ENCODE results near the gene AGRP.

Gene AGRP

DNA sequence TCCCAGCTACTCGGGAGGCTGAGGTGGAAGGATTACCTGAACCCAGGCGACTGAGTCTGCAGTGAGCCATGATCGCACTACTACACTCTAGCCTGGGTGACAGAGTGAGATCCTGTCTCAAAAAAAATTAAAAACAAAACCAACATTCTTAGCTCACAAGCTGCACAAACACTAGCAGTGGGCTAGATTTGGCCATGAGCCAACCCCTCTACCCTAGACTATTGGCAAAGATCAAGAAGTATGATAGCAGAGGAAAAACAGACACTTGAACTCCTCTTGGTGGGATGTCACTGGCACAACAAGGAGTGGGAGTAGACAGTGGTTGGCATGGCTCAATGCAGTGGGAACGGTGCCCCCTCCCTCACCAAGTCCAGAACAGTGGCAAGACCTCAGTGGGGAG lies 25.7 kb upstream of the AGRP start:
- Mint-ChIP-seq H3K4me1 (no peaks in the 10 kb centered on the region), H3K36me3 (ENCODE audit: low read depth) (no peaks in the 10 kb centered on the region), H3K4me3 (no peak overlapping the region), H3K27me3 (ENCODE audit: low read depth, poor library complexity) (peaks cover 58% of the 10 kb centered on the region), H3K9me3 (peaks cover 3% of the 10 kb centered on the region), H3K27ac (no peak overlapping the region)
- TF ChIP-seq, protein P1, sequence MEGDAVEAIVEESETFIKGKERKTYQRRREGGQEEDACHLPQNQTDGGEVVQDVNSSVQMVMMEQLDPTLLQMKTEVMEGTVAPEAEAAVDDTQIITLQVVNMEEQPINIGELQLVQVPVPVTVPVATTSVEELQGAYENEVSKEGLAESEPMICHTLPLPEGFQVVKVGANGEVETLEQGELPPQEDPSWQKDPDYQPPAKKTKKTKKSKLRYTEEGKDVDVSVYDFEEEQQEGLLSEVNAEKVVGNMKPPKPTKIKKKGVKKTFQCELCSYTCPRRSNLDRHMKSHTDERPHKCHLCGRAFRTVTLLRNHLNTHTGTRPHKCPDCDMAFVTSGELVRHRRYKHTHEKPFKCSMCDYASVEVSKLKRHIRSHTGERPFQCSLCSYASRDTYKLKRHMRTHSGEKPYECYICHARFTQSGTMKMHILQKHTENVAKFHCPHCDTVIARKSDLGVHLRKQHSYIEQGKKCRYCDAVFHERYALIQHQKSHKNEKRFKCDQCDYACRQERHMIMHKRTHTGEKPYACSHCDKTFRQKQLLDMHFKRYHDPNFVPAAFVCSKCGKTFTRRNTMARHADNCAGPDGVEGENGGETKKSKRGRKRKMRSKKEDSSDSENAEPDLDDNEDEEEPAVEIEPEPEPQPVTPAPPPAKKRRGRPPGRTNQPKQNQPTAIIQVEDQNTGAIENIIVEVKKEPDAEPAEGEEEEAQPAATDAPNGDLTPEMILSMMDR (IDR thresholded peaks at IDR 0.05): no peak
- no peak for DNase-seq

DNA sequence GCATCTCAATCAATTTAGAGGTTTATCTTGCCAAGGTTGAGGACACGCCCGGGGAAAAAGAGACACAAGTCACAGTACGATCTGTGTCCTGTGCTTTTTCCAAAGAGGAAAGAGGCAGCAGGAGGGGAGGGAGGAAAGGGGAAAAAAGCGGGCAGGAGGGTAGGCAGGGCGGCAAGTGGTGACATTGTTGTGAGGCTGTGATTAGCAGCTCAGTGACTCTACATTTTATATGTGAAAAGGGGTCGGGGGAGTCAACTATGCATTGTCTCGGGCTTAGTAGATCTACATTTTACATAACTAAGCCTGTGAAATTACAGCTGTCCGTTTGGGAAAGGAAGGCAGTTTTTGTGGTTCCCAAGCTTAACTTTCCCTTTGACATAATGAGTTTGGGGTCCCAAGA lies 23.1 kb upstream of the AGRP start:
- H3K4me1 Mint-ChIP-seq: no peaks in the 10 kb centered on the region
- H3K27ac Mint-ChIP-seq: no peak overlapping the region
- no peak for DNase-seq
- H3K4me3 Mint-ChIP-seq: no peak overlapping the region
- TF ChIP-seq, protein P1 (IDR thresholded peaks at IDR 0.05): no peak
- H3K36me3 Mint-ChIP-seq (ENCODE audit: low read depth): no peaks in the 10 kb centered on the region
- no peaks in the 10 kb centered on the region for H3K9me3 Mint-ChIP-seq
- H3K27me3 Mint-ChIP-seq (ENCODE audit: low read depth, poor library complexity): peaks cover 57% of the 10 kb centered on the region

DNA sequence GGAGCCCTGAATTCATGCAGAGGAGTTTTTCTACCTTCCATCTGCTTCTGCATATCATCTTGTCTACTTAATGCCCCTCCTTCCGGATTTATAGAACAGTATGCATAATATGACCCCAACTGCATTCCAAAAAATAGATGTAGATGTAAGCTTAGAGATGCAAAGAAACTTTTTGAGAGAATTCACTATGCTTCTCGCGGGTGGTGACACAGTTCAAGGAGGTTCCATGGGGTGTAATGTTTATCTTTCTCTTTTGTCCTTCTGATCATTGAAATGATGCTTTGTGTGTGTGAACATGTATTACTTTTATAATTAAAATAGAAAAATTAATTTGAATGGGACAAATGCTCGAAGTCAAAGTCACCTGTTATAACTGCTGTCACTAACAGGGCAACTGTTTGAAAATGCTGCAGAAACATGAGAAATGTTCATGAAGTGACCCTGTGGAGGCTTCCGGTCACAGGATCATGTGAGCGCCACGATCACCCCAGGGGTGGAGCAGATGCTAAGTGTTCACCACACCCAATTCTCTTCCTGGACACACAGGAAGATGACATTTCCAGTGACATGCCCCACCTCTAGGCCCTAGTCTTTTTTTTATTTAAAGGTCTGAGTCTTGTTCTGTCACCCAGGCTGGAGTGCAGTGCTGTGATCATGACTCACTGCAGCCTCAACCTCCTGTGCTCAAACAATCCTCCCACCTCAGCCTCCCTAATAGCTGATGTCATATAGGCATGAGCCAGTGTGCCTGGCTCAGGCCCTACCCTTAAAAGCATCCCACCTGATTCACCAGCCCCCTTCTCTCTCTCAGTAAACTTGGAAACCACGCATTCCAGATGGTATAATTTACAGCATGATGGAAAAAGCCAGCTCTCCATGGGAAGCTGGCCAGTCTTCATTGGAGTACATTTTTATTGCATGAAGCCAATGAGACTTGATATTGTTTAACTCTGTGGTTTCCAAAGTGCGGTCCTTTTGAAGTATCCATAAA lies 21.0 kb upstream of the AGRP start:
- no peak for DNase-seq
- H3K9me3 Mint-ChIP-seq: no peaks in the 10 kb centered on the region
- peak overlapping the region; percentile 10 for H3K27ac Mint-ChIP-seq
- no peaks in the 10 kb centered on the region for H3K4me1 Mint-ChIP-seq
- TF ChIP-seq, protein P1 (IDR thresholded peaks at IDR 0.05): no peak
- H3K27me3 Mint-ChIP-seq (ENCODE audit: low read depth, poor library complexity): peaks cover 69% of the 10 kb centered on the region
- no peaks in the 10 kb centered on the region for H3K36me3 Mint-ChIP-seq (ENCODE audit: low read depth)
- no peak overlapping the region for H3K4me3 Mint-ChIP-seq

DNA sequence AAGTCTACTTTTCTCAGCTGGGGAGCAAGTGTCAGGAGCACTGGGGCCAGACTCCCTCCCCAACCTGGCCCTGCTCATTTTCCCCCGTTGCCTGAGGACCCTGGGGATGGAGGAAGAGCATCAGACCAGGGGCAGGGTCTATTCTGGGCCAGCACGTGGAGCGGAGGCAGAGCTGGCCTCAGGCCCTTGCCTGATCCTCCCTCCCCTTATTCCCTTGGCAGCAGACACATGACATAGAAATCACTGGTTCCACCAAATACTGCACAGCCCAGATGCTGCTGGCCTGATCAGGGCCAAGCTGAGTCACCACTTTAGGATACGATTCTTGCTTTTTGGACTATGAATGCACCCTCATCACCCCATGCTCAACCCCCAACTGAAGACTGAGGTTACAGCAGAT lies 15.8 kb upstream of the AGRP start:
- TF ChIP-seq, protein P1 (IDR thresholded peaks at IDR 0.05): no peak
- DNase-seq: no peak
- no peaks in the 10 kb centered on the region for H3K4me1 Mint-ChIP-seq
- no peaks in the 10 kb centered on the region for H3K36me3 Mint-ChIP-seq (ENCODE audit: low read depth)
- no peak overlapping the region for H3K4me3 Mint-ChIP-seq
- no peak overlapping the region for H3K27ac Mint-ChIP-seq
- no peaks in the 10 kb centered on the region for H3K9me3 Mint-ChIP-seq
- H3K27me3 Mint-ChIP-seq (ENCODE audit: low read depth, poor library complexity): peaks cover 29% of the 10 kb centered on the region

DNA sequence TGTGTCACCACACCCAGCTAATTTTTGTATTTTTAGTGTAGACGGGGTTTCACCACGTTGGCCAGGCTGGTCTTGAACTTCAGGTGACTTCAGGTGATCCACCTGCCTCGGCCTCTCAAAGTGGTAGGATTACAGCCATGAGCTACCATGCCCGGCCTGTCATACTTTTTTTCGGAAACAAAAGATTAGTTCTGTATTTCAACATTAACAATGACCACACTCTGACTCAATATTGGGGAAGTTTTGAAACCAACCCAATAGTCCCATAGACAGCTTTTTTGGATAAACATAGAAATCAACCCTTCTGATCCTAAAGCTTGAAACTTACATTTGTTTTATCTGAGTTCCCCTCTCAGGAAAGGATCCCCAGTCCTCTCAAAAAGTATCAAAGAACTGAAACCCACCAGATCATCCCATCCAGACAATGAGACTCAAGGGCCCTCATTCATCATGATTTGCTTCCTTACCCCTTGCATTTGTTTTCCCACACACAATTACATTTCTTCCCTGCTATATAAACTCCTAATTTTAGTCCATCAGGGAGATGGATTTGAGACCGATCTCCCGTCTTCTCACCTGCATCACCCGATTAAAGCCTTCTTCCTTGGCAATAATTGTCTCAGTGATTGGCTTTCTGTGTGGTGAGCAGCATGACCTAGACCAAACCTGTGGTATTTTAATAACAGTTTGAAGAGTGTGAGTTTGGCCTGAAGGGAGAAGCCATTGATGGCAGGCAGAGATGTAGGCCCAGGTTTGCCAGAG lies 7.2 kb upstream of the AGRP start:
- Mint-ChIP-seq H3K4me3 (no peak overlapping the region), H3K27ac (no peak overlapping the region), H3K4me1 (peaks cover 15% of the 10 kb centered on the region), H3K27me3 (ENCODE audit: low read depth, poor library complexity) (peaks cover 13% of the 10 kb centered on the region), H3K9me3 (peaks cover 6% of the 10 kb centered on the region), H3K36me3 (ENCODE audit: low read depth) (peaks cover 6% of the 10 kb centered on the region)
- TF ChIP-seq, protein P1 (IDR thresholded peaks at IDR 0.05): no peak
- no peak for DNase-seq

All from nephron progenitor cell (in vitro differentiated cells).